HepG2 (cell line): ENCODE data around the gene KCNIP4. TPM values are rescaled to one million over a fixed set of nuclear protein-coding genes. Genes with fewer than 3 reads are reported as not detected.

ENCODE experiments used
- FOSL2 ChIP-seq: sonication (generic); formaldehyde crosslinking; IDR thresholded peaks from 2 replicates; pipeline ENCODE4 v1.4.0; 2020; ENCODE audit warnings: missing genetic modification reagents
- FOXA3 ChIP-seq: IDR thresholded peaks from 2 replicates; pipeline ENCODE4 v1.6.1; 2016; ENCODE audit warnings: missing genetic modification reagents, missing compliant biosample characterization
- HDAC1 ChIP-seq: sonication (generic); formaldehyde crosslinking; IDR thresholded peaks from 2 replicates; pipeline ENCODE4 v1.5.1; 2020; ENCODE audit warnings: mild to moderate bottlenecking, missing genetic modification reagents
- KDM5A ChIP-seq: fragments of 200-600 bp; sonication (generic); IDR thresholded peaks from 2 replicates; pipeline ENCODE4 v1.7.0; 2018; ENCODE audit warnings: antibody characterized with exemption, mild to moderate bottlenecking, low read length, borderline replicate concordance
- KLF15 ChIP-seq: sonication (generic); formaldehyde crosslinking; IDR thresholded peaks from 2 replicates; pipeline ENCODE4 v1.8.1; 2023; ENCODE audit warnings: borderline replicate concordance, mild to moderate bottlenecking, inconsistent platforms, missing genetic modification reagents, mixed read lengths
- MED13 ChIP-seq: sonication (generic); formaldehyde crosslinking; IDR thresholded peaks from 2 replicates; pipeline ENCODE4 v1.5.0; 2020; ENCODE audit warnings: missing genetic modification reagents
- MXD4 ChIP-seq: IDR thresholded peaks from 2 replicates; pipeline ENCODE4 v1.6.1; 2016; ENCODE audit warnings: mild to moderate bottlenecking, missing biosample characterization, missing genetic modification reagents
- NONO ChIP-seq, 2 experiments: fragments of 450-650 bp in 1 of 2; sonication (generic) in 1 of 2; formaldehyde crosslinking in 1 of 2; IDR thresholded peaks in 1 of 2; conservative IDR thresholded peaks in 1 of 2; 2 replicates each; pipeline versions ENCODE4 v1.6.1 to v1.8.0; 2017 to 2022; ENCODE audit warnings: mild to moderate bottlenecking in 1 of 2, missing genetic modification reagents in 1 of 2, moderate library complexity in 1 of 2
- ZFX ChIP-seq: sonication (generic); formaldehyde crosslinking; IDR thresholded peaks from 2 replicates; pipeline ENCODE4 v1.4.0; 2020; ENCODE audit warnings: mild to moderate bottlenecking, low read depth, missing genetic modification reagents, moderate library complexity
- ZHX2 ChIP-seq, 2 experiments: sonication (generic) in 1 of 2; formaldehyde crosslinking in 1 of 2; IDR thresholded peaks; 2 replicates each; pipeline versions ENCODE4 v1.6.1 to v1.9.0; 2014 to 2022; ENCODE audit warnings: antibody characterized with exemption in 1 of 2, borderline replicate concordance in 1 of 2, inconsistent platforms in 1 of 2, low read depth in 1 of 2, missing genetic modification reagents in 1 of 2
- ZIK1 ChIP-seq: sonication (generic); formaldehyde crosslinking; IDR thresholded peaks from 2 replicates; pipeline ENCODE4 v1.5.0; 2020; ENCODE audit warnings: mild to moderate bottlenecking, low read depth, missing genetic modification reagents, borderline replicate concordance
- ZNF251 ChIP-seq: sonication (generic); formaldehyde crosslinking; IDR thresholded peaks from 2 replicates; pipeline ENCODE4 v1.9.0; 2021; ENCODE audit warnings: mild to moderate bottlenecking, missing genetic modification reagents
- ZNF292 ChIP-seq: sonication (generic); formaldehyde crosslinking; IDR thresholded peaks from 2 replicates; pipeline ENCODE4 v1.8.1; 2022; ENCODE audit warnings: mild to moderate bottlenecking, low read depth, missing genetic modification reagents, borderline replicate concordance
- ZNF543 ChIP-seq: sonication (generic); formaldehyde crosslinking; IDR thresholded peaks from 2 replicates; pipeline ENCODE4 v1.4.0; 2020; ENCODE audit warnings: mild to moderate bottlenecking, missing genetic modification reagents
- ZNF563 ChIP-seq: sonication (generic); formaldehyde crosslinking; IDR thresholded peaks from 2 replicates; pipeline ENCODE4 v1.8.0; 2022; ENCODE audit warnings: mild to moderate bottlenecking, moderate library complexity, missing genetic modification reagents
- ZNF576 ChIP-seq: sonication (generic); formaldehyde crosslinking; IDR thresholded peaks from 2 replicates; pipeline ENCODE4 v1.4.0; 2020; ENCODE audit warnings: mild to moderate bottlenecking, missing genetic modification reagents
- ZNF577 ChIP-seq: sonication (generic); formaldehyde crosslinking; IDR thresholded peaks from 2 replicates; pipeline ENCODE4 v1.4.0; 2020; ENCODE audit warnings: mild to moderate bottlenecking, low read depth, missing genetic modification reagents, borderline replicate concordance
- ZNF670 ChIP-seq: sonication (generic); formaldehyde crosslinking; IDR thresholded peaks from 2 replicates; pipeline ENCODE4 v1.8.0; 2022; ENCODE audit warnings: mild to moderate bottlenecking, missing genetic modification reagents, borderline replicate concordance
- ZNF839 ChIP-seq: sonication (generic); formaldehyde crosslinking; IDR thresholded peaks from 2 replicates; pipeline ENCODE4 v1.4.0; 2020; ENCODE audit warnings: missing genetic modification reagents, mild to moderate bottlenecking, borderline replicate concordance
- polyA plus RNA-seq, 8 experiments: library from polyadenylated mRNA; depleted of rRNA in 3 of 8; stranded (reverse) in 7 of 8; unstranded in 1 of 8; fragments of >200 nt; fragmentation: Illumina TruSeq in 4 of 8; extraction: Trizol in 4 of 8; gene quantifications; 2 replicates each; pipeline versions ENCODE4 v1.2.1 to v1.2.3, GENCODE V29; 2011 to 2016; ENCODE audit warnings: low read depth in 4 of 8, missing spikeins in 1 of 8, mixed read lengths in 1 of 8; ENCODE audit not compliant: insufficient read depth in 1 of 8
- total RNA-seq, 5 experiments: library from RNA; depleted of rRNA; stranded (reverse); fragments of >200 nt; fragmentation: Illumina TruSeq; extraction: Trizol; gene quantifications; 2 replicates each; pipeline ENCODE4 v1.2.3, GENCODE V29; 2016; ENCODE audit warnings: low read depth in 1 of 5

Gene KCNIP4
- total and polyA plus RNA-seq, 2 of the 13 experiments (the other 11 are each of a cell fraction or from before 2014, with no cell fraction given) = 0.09 TPM; not detected in 1

- TF ChIP-seq ZNF576 (CRISPR knock-in tag) (0 out of 2 replicates have a peak, but pooled peaks have one; percentile 62), ZIK1 (CRISPR knock-in tag) (no peak; the same call in 1 of the 2 replicates), ZNF251 (no peak), KLF15 (no peak), MXD4 (CRISPR knock-in tag) (peak; percentile 86), ZNF292 (CRISPR knock-in tag) (peak; percentile 57; the same call in 1 of the 2 replicates), NONO (IDR thresholded peaks at IDR 0.05) (no peak), NONO (CRISPR knock-in tag; conservative IDR thresholded peaks at IDR 0.05) (peak; percentile 65; the same call in 1 of the 2 replicates), HDAC1 (CRISPR knock-in tag) (peak; percentile 89), ZNF839 (CRISPR knock-in tag) (0 out of 2 replicates have a peak, but pooled peaks have one; percentile 43), FOSL2 (CRISPR knock-in tag) (0 out of 2 replicates have a peak, but pooled peaks have one; percentile 14), ZFX (CRISPR knock-in tag) (peak; percentile 61; the same call in 1 of the 2 replicates), MED13 (no peak), ZNF563 (0 out of 2 replicates have a peak, but pooled peaks have one; percentile 40), KDM5A (peak; percentile 82), ZNF543 (CRISPR knock-in tag) (peak; percentile 52; the same call in 1 of the 2 replicates), ZNF577 (CRISPR knock-in tag) (no peak), ZNF670 (0 out of 2 replicates have a peak, but pooled peaks have one; percentile 48), ZHX2 (IDR thresholded peaks at IDR 0.05; ENCODE audit: low read depth) (peak; percentile 61; the same call in 1 of the 2 replicates), ZHX2 (CRISPR knock-in tag; IDR thresholded peaks at IDR 0.05; ENCODE audit: borderline replicate concordance) (no peak), FOXA3 (peak; percentile 64)
Observed at GRCh38 chr4:20700007-20700761, 1248.4 kb downstream of the KCNIP4 start, which contains the start of gene PACRGL (continued).
